Middle frontal gyrus (tissue), 1 donor: ENCODE results near the gene ANKDD1A.

Experiments
- DNase-seq: peaks from one replicate; pipeline ENCODE4 v3.0.0-alpha.2; 2015; ENCODE audit warnings: low spot score; ENCODE audit errors: extremely low spot score

ANKDD1A gene

DNA sequence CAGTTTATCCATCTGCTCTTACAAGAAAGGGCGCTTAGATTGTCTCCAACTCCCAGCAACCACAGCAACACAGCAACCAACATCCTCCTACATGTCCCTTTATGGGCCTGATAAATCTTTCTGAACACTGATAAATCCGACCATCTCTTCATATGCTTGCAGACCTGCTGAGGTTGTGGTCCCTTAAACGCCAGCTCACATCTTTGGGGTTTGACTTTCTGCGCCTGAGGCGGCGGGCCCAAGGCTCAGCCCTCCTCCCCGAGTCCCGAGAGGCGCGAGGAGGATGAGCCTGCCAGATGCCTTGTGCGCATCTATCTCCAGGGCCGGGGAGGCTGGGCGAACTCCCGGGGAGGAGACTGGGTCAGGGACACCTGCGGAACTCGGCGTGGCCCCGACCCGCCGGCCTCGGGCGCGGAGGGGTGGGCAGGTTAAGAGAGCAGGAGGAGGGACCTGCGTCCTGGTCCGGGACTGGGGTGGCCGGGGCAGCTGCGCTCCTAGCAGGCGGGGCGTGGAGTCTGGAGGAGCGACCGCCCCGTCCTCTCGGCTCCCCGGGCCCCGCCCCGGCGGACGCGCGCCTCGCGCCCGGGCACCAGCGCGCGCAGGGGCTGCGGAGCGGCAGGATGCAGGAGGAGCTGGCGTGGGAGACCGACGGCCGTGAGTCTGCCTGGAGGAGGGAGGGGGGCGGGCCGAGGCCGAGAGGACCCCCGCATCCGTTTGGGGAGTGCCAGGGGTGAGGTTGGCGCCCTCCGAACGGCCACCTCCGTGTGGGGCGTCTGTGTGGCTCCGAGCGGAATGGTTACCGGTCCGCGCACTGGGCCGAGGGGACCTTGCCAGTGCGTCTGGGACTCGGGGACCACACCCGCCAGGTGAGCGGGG, at the start of gene ANKDD1A:
Gene ANKDD1A (plus strand): TSS at position 592 of the 876 bp plus-strand sequence. CDS start 29 bp downstream, at position 621.
- DNase-seq = peak; percentile 27

DNA sequence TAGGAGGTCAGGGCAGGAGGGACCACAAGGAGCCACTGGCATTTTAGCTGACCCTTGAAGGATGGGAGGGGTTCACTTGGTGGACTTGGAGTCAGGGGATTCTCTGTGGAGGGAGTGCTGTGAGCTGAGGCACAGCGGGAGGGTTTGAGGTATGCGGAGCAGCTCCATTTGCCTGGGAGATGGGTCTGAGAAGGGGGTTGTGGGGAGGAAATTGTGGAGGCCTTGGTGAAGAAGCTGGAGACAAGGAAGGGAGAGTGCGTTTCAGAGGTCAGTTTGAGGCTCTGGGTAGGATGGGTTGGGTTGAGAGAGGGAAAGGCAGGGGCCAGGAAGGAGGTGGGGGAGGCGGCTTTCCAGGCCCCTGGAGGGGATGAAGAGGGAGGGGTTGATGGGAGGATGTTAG, 49.7 kb upstream of the ANKDD1A start:
- no peak for DNase-seq

DNA sequence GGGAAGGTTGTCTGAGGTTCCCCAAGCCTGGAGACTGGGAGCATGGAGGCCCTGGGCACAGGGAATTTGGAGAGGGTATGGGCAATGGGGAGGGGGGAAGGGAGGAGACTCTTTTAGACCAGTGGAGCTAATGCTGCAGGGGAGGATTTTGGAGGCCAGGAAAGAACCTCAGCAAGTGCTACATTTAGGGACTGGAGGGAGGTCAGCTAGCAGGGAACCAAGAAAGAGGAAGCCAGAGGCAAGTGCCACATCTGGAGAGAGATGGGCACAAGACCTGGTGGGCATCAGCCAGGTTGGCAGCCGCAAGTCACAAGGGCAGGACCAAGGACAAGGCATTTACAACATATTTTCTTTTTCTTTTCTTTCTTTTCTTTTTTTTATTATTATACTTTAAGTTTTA, 49.3 kb upstream of the ANKDD1A start:
- no peak for DNase-seq

DNA sequence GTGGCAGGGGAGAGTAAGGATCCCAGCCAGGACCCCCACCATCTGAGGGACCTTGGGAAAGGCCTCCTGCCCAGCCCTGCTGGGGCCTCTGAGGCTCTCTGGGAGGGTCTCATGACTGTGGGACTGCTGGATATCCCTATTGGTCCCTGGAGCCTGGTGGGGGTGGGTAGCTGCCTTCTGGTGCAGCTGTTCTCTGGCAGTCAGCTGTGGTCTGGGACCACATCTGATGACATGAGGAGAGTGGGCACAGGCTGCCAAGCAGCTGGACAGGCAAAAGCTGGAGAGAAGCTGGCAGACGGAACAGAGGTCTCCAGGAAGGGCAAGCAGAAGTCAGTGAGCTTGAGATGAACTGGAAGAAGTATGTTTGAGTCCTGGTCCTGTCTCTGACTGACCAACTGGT, 47.6 kb upstream of the ANKDD1A start:
- no peak for DNase-seq

DNA sequence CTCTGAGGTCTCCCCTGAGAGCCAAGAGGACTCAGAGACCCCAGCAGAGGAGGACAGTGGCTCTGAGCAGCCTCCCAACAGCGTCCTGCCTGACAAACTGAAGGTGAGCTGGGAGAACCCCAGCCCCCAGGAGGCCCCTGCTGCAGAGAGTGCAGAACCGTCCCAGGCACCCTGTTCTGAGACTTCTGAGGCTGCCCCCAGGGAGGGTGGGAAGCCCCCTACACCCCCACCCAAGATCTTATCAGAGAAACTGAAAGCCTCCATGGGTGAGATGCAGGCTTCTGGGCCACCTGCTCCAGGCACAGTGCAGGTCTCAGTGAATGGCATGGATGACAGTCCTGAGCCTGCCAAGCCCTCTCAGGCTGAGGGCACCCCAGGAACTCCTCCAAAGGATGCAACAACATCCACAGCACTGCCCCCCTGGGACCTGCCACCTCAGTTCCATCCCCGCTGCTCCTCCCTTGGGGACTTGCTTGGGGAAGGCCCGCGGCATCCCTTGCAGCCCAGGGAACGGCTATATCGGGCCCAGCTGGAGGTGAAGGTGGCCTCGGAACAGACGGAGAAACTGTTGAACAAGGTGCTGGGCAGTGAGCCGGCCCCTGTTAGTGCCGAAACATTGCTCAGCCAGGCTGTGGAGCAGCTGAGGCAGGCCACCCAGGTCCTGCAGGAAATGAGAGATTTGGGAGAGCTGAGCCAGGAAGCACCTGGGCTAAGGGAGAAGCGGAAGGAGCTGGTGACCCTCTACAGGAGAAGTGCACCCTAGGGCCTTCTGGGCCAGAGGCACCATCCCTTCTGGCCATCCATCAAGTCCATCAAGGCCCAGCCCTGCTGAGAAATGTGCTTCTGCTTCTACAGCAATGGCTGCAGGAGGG, 46.3 kb upstream of the ANKDD1A start:
- DNase-seq = no peak

DNA sequence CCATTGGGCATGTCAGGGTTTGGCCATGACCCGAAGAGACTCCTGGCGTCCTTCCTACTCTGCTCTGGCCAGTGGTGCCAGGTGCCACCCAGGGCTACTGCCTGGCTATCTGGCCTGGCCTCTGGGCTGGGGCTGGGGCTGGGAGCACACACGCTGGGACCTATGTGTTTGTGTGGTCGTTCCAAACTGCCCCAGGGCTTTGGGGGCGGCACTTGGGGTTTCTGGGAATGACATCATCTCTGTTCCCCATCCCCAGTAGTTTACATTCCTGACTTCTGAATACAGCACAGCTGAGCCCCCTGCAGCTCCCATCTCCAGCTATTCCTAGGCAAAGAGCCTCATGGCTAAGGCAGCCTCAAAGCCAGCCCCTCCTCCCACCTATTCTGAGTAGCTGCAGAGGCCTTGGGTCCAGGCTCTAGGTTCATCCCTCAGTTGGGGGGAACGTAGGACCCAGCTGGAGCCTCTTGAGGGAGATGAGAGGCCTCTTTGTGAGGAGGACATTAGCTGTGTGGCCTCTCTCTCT, 45.6 kb upstream of the ANKDD1A start:
- DNase-seq = no peak

DNA sequence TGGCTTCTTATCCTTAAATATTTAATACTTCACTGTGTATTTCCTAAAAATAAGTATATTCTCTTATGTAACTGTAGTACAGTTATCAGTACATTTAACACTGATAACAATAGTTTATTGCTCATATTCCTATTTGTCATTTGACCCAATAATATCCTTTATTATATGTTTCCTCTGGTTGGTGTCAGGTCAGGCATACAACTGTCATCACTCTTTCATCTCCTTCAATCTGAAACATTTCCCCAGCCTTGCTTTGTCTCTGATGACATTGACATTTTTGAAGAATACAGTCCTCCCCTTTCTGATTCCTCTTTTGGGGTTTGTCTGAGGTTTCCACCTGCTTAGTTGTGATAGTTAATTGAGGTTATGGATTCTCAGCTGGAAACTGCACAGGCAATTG, 42.2 kb upstream of the ANKDD1A start:
- no peak for DNase-seq

DNA sequence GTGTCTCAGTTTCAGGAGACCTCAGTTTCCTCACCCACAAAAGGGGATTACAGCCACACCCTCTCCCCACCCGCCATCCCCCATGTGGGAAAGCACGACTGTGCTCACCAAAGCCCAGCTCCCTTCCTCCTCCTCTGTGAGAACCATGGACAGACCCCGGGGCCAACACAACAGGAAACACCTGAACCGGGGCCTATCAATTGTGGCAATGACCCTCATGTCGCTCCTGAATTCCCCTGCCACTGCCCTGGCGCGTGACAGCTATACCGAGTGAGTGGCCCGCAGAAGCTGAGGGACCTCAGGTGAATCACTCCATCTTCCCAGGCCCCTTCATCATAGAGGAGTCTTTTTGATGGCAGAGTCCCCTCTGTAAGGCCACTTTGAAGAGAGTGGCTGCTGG, 41.3 kb upstream of the ANKDD1A start:
- DNase-seq = no peak

DNA sequence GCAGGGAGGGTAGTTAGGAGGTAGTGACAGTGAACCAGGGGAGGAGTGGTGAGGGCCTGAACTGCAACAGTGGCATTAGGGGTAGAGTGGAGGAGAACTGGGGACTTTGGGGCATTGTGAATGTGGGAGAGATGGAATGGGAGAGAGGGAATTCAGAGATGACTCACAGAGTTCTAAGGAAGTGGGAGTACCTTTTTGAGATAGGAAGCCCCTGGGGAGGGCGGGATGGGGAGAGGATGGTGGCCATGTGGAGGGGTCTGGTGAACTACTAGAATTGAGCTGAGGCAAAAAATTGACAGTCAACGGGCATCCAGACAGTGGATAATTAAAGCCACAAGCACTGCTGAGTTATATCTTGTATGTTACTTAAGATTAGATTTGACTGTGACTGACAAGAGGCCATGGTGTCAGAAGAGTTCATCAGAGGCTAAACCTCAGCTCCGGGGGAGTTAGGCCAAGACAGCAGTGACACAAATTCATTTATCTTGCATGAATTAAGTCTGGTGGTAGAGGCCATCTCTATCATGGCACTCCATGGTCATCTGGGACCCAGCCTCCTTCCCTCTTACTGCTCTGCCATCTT, 36.0 kb upstream of the ANKDD1A start:
- DNase-seq = no peak

DNA sequence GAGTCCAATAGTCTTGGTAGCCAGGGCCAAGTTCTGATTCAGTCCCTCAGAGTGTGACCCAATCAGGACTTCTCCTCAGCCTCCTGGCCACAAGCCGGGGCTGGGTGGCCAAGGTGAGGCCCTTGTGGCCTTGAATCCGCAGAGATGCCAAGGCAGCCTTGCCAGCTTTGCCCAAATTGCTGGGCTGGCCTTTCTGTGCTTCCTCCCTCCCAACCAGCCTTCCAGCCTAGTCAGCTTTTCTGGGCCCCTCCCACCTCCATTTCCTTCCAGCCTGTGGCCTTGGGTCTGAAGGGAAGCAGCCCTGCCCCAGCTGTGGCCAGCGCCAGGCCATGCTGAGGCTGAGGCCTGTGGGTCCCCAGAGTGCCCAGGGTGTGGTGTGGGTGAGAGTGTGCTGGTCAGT, 34.3 kb upstream of the ANKDD1A start:
- no peak for DNase-seq

DNA sequence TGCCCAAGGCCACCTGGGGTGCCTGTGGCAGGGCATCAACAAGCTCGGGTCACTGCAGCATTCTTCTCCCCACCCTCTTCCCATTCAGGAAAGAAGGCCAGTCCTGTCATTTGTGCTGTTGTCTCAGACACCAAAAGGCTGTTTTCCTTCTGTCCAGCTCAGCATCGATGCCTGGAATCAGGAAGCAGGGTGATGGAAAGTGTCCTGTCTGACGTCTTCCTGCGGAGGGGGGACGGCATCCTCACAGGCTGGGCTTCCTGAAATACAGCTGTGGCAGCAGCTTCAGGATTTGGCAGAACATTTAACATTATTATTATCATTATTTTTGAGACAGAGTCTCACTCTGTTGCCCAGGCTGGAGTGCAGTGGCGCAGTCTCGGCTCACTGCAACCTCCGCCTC, 33.0 kb upstream of the ANKDD1A start:
- DNase-seq = no peak

DNA sequence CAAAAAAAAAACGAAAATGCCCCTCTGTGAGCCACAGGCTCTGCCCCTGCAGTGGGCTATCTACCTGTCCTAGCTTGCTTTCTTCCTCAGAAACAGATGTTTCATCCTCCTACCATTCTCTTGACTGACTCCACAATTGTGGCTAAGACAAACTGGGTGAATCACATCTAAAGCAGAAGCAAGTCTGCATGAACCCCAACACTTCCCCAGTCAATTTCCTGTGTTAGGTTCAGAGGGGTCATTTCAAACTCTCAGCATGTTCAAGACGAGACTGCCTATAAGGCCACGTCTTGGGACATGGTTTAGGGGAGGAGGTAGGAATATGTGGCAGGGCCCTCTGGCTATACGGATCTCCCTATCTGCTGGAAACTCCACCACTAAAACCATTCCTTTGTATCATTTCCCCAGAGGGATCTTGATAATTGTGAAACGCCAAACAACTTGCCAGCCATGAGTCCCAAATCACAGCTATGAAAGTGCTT, 28.6 kb upstream of the ANKDD1A start:
- DNase-seq = no peak

DNA sequence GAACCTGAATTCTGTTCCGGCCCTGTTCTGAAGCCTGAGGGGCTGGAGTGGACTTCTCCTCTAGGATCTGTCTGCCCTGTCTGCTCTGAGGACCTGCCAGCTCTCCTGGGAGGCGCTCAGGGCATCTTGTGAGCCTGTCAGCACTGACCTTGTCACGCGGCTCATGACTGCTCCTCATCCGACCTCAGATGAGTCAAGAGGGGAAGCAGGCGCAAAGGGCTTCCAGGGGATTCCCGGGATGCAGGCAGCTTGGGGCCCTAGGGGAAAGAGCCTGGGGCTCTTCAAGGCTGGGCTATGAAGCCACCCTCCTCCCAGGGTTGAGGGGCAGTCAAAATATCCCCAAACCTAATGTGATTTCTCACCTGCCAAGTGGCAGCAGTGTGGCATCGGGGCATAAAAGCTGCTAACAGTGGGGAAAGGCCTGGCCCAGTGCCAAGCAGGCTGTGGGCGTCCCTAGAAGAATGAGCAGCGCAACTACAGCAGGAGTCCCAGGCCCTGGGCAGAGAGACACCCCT, 27.6 kb upstream of the ANKDD1A start:
- no peak for DNase-seq

DNA sequence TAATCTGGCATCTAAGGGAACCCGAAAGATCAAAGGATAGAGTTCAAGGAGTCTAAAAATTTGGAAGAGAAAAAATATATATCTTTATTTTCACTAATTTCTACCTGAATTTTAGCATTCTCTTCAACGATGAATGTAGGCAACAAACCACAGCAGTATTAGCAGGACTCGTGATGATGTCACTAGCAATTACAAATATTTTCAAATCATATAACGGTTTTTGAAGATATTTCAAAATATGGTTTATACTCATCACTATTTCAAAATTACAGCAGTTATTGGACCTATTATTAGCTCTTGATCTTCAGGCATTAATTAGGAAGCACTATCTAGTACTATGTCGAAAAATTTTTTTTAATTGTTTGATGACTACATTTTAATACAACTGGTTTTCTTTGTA, 27.0 kb upstream of the ANKDD1A start:
- no peak for DNase-seq

DNA sequence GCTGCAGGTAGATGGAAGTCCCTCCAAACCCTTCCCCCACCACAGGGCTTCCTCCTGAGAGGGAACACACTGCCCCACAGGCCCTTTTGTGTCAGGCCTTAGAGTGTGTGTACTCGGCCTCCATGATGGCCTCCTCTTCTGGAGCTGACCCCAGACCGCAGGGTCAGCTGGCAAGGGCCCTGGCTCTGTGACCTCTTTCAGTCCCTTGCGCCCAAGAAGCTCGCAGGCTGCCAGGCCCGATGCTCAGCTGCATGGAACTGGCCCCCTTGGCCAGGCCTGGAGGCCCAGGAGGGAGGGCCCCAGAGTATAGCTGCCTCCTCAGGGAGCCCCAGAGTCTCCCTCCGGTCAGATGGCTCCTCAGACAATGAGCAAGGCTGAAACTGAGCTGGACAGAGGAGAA, 23.4 kb upstream of the ANKDD1A start:
- no peak for DNase-seq

DNA sequence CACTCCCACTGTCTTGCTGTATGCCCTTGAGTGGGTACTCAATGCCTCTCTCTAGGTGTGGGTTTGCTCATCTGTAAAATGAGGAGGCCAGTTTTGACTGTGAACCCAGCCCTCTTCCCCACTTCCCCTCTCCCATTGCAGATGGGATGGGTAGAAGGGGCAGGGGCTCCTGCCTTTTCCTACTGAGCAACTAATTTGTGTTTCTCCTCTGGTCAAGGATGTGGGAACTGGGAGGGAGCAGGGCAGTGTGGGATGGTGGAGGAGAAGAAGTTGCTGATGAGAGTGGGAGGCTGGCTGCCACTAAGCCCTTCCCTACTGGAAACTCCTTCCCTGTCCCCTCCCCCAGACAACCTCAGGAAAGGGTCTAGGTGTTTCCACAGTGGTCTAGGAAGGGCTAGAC, 20.1 kb upstream of the ANKDD1A start:
- no peak for DNase-seq

DNA sequence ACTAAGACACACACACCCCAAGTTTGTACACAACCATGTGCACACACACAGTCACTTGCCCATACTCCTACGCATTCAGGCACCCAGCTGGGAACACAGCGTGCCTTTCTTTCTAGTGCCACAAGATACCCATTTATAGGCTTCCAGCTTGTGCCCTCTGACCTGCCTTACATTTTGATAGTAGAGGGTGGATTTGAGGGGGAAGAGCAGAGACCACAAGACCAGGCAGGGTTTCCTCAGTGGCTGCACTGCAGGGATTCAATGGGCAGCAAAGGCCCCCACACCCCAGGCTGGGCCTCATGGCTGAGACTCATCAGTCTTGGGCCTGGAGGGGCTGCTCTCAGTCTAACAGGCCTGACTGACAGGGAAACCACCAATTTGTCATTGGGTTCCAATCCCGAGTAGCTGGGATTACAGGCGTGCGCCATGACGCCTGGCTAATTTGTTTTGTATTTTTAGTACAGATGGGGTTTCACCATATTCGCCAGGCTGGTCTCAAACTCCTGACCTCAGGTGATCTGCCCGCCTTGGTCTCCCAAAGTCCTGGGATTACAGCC, 18.8 kb upstream of the ANKDD1A start:
- DNase-seq = no peak

DNA sequence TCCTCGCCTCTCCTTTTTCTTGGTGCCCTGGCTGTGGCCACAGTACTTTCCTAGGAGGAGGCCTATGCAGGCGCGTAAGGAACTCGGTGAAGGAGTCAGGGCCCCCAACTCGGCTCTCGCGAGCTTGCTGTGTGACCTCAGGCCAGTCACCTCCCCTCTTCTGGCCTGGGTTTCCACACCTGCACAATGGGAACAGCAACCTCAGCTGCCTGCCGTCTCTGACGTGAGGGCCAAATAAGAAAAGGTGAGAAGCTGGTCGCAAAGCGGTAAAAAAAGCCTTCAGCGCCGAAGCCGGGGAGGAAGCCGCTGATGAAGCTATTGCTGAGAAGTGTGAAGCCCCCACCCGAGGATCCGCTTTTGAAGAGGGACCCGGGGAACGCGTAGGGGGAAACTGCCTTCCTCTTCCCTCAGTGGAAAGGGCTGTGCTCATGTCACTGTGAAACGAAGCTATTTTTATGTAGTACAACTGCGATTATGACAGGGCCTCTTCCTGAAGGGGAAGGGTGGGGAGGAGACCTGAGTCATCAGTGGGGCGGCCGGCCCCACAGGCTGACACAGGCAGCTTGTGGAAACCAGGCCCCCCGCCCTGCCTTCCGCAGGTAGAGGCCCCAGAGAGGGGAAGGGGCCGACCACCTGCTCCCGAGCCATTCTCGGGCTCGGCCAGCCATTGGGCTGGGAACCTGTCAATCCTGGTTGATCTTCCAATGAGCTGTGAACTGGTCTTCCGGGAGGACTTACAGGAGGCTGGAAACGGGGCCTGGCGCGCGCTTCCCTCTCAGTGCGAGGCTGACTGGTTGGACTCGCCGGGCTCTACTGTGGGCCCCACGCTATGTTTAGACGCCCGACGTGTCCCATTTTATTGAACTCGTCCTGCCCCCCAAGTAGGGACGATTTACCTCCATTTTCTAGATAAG, 18.0 kb upstream of the ANKDD1A start:
- DNase-seq = peak; percentile 78

DNA sequence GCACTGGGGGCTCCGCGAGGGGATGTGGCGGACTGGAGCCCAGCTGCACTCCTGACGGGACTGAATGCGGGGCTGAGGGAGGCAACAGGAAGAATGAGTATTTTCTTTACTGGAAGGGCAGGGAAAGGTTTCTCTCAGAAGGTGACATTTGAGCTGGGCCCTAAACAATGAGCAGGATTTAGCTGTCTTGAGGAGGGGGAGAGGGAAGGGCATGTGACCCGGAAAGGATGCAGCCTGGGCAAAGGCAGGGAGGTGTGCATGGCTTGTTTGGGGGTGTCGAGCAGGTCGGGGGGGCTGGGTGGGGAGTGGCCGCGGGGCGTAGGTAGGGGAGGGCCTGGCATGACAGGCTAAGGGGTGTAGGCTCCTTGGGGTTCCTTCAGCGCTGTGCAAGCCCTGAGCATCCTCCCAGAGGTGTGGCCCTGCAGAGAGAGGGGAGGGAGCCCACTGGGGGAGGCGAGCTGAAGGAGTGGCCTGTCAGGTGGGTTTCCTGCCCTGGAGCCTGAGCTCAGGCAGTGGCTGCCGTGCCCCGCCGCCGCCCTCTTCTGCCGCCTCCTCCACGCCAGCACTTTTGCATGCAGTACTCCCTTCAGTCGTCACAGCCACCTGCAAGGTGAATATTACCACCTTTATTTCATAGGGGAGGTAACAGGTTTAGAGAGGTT, 17.2 kb upstream of the ANKDD1A start:
- no peak for DNase-seq
